Keratinocyte (primary cell): ENCODE data around the gene CFAP70.

Source experiments
- EZH2 ChIP-seq: IDR thresholded peaks from one replicate; pipeline ENCODE4 v1.6.1; 2012; ENCODE audit warnings: inconsistent platforms, mild to moderate bottlenecking, low read length, moderate library complexity
- TF ChIP-seq, protein P1 (sequence below), 3 experiments: IDR thresholded peaks in 1 of 3; conservative IDR thresholded peaks in 1 of 3; optimal IDR thresholded peaks in 1 of 3; 2 replicates in 2 of 3; 3 replicates in 1 of 3; pipeline versions ENCODE3 to v1.5.1; 2011; ENCODE audit warnings: low read length in 3 of 3, mild to moderate bottlenecking in 3 of 3, moderate library complexity in 2 of 3, control low read depth in 1 of 3, inconsistent platforms in 1 of 3; ENCODE audit not compliant: insufficient read depth in 2 of 3; ENCODE audit errors: extremely low read depth in 1 of 3

GRCh38 chr10:73306171-73306708 is 52.4 kb downstream of the CFAP70 start:
- TF ChIP-seq EZH2 = no peak
- TF ChIP-seq, protein P1, sequence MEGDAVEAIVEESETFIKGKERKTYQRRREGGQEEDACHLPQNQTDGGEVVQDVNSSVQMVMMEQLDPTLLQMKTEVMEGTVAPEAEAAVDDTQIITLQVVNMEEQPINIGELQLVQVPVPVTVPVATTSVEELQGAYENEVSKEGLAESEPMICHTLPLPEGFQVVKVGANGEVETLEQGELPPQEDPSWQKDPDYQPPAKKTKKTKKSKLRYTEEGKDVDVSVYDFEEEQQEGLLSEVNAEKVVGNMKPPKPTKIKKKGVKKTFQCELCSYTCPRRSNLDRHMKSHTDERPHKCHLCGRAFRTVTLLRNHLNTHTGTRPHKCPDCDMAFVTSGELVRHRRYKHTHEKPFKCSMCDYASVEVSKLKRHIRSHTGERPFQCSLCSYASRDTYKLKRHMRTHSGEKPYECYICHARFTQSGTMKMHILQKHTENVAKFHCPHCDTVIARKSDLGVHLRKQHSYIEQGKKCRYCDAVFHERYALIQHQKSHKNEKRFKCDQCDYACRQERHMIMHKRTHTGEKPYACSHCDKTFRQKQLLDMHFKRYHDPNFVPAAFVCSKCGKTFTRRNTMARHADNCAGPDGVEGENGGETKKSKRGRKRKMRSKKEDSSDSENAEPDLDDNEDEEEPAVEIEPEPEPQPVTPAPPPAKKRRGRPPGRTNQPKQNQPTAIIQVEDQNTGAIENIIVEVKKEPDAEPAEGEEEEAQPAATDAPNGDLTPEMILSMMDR (optimal IDR thresholded peaks at IDR 0.05 in 1 of 3, IDR thresholded peaks at IDR 0.05 in 1 of 3, conservative IDR thresholded peaks at IDR 0.05 in 1 of 3; ENCODE audit: extremely low read depth in 1 of 3, insufficient read depth in 2 of 3, low read length in 3 of 3) = no peak
